PFSK-1 (cell line): ENCODE data around the gene NFIL3.

ENCODE experiments used
- POLR2AphosphoS5 ChIP-seq: IDR thresholded peaks from 2 replicates; pipeline ENCODE4 v1.6.1; 2012; ENCODE audit warnings: low read depth, mild to moderate bottlenecking, control low read depth, low read length, moderate library complexity
- REST ChIP-seq, 2 experiments: IDR thresholded peaks; 2 replicates each; pipeline versions ENCODE4 v1.6.1 to v1.8.0; 2011 to 2012; ENCODE audit warnings: low read depth in 2 of 2, low read length in 2 of 2, control low read depth in 1 of 2, inconsistent platforms in 1 of 2, mild to moderate bottlenecking in 1 of 2, moderate library complexity in 1 of 2; ENCODE audit not compliant: insufficient read depth in 1 of 2
- SIN3A ChIP-seq: IDR thresholded peaks from 2 replicates; pipeline ENCODE4 v1.6.1; 2012; ENCODE audit warnings: mild to moderate bottlenecking, low read length, moderate library complexity, borderline replicate concordance; ENCODE audit not compliant: insufficient read depth
- TAF1 ChIP-seq: IDR thresholded peaks from 2 replicates; pipeline ENCODE4 v1.6.1; 2012; ENCODE audit warnings: low read length, control low read depth, borderline replicate concordance; ENCODE audit not compliant: insufficient read depth

- no peak for TF ChIP-seq POLR2AphosphoS5
- TF ChIP-seq REST (IDR thresholded peaks at IDR 0.05; ENCODE audit: insufficient read depth in 1 of 2, low read depth in 2 of 2, low read length in 2 of 2), result no peak
- no peak for TF ChIP-seq TAF1
- TF ChIP-seq SIN3A, result no peak
Measured at GRCh38 chr9:91428927-91429351, 5.3 kb upstream of the NFIL3 start.
